Fibroblast of villous mesenchyme (primary cell): Measurements from ENCODE around the gene DOLK. TPM values are rescaled to one million over a fixed set of nuclear protein-coding genes. Genes with fewer than 3 reads are reported as not detected.

ENCODE experiments used
- DNase-seq: peaks from one replicate; pipeline ENCODE4 v3.0.0-alpha.2; 2010; ENCODE audit warnings: low read depth
- H3K4me3 ChIP-seq: 2 replicates; pipeline ENCODE4 v1.5.1; 2011; ENCODE audit warnings: low read depth, mild to moderate bottlenecking, low read length
- total RNA-seq: library from RNA; depleted of rRNA; stranded (reverse); fragments of >200 nt; gene quantifications from 2 replicates; pipeline ENCODE4 v1.2.3, GENCODE V29; 2012
- TF ChIP-seq, protein P1 (sequence below): IDR thresholded peaks from 2 replicates; pipeline ENCODE4 v1.5.1; 2012; ENCODE audit warnings: low read depth, mild to moderate bottlenecking, low read length; ENCODE audit not compliant: insufficient read depth

The DOLK gene
- total RNA-seq, 1 donor = 31.5 TPM

DNA sequence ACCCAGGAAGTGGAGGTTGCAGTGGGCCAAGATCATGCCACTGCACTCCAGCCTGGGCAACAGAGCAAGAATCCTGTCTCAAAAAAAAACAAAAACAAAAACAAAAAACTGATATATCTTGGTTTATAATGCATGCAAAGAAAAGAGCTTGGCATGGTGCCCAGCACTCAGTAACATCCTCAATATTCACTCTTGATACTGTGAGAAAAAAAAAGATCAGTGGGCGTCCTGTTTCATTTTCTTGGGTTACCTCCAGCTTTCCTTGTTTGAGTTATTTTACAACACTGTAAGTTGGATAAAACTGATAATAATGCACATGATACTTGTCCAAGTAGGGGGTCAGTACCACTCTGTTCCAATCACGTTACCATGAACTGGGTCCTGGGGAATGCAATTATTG lies 18.8 kb downstream of the DOLK start:
- H3K4me3 ChIP-seq = no peak overlapping the region
- DNase-seq = no peak

DNA sequence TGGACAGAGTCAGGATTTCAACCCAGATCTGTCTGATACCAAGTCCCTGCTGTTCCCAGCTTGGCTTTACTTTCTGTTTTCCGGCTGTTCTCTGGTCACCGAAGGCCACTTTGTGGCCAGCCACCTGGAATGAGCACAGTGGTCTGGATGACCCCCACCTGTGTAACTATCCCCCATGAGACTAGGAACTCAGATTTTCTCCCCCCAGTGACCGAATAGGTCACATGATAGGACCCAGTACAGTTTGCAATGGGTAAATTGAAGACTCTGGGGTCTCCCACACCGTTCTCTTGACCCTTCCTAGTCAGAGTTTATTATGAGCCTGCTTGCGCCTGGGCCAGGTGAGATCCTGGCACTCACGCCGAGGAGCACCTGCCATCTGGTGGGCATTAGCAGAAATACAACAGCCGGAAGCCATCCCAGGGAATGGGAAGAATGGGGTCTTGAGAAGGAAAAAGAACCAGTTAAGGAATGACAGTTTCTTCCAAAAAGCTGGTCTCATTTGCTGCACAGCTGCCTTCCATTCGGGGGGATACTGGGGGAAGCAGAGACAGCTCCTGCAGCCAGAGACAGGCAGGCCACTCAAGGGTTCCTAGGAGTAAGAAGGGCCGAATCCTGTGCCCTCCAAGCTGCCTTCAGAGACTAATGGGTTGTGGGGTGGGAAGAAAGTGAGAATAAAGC lies 19.5 kb downstream of the DOLK start:
- peak; percentile 54 for DNase-seq
- TF ChIP-seq, protein P1, sequence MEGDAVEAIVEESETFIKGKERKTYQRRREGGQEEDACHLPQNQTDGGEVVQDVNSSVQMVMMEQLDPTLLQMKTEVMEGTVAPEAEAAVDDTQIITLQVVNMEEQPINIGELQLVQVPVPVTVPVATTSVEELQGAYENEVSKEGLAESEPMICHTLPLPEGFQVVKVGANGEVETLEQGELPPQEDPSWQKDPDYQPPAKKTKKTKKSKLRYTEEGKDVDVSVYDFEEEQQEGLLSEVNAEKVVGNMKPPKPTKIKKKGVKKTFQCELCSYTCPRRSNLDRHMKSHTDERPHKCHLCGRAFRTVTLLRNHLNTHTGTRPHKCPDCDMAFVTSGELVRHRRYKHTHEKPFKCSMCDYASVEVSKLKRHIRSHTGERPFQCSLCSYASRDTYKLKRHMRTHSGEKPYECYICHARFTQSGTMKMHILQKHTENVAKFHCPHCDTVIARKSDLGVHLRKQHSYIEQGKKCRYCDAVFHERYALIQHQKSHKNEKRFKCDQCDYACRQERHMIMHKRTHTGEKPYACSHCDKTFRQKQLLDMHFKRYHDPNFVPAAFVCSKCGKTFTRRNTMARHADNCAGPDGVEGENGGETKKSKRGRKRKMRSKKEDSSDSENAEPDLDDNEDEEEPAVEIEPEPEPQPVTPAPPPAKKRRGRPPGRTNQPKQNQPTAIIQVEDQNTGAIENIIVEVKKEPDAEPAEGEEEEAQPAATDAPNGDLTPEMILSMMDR = peak; percentile 88
- no peak overlapping the region for H3K4me3 ChIP-seq

More for the DNA sequence above, 18.8 kb downstream of the DOLK start:
- TF ChIP-seq, protein P1 = no peak

DNA sequence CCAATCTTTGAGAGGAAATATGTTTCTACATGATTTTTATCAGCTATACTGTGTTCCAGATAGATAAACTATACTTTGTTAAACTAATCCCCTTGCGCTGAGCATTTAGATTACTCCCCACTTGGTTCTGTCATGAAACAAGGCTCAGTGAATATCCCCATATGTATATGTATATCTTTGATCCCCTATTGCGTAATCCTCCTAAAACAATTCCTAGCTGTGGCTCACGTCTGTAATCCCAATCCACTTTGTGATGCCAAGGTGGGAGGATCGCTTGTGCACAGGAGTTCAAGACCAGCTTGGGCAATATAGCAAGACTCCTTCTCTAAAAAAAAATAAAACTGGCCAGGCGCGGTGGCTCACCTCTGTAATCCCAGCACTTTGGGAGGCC lies 23.9 kb downstream of the DOLK start:
- no peak for DNase-seq
- TF ChIP-seq, protein P1 = no peak
- H3K4me3 ChIP-seq = no peak overlapping the region

DNA sequence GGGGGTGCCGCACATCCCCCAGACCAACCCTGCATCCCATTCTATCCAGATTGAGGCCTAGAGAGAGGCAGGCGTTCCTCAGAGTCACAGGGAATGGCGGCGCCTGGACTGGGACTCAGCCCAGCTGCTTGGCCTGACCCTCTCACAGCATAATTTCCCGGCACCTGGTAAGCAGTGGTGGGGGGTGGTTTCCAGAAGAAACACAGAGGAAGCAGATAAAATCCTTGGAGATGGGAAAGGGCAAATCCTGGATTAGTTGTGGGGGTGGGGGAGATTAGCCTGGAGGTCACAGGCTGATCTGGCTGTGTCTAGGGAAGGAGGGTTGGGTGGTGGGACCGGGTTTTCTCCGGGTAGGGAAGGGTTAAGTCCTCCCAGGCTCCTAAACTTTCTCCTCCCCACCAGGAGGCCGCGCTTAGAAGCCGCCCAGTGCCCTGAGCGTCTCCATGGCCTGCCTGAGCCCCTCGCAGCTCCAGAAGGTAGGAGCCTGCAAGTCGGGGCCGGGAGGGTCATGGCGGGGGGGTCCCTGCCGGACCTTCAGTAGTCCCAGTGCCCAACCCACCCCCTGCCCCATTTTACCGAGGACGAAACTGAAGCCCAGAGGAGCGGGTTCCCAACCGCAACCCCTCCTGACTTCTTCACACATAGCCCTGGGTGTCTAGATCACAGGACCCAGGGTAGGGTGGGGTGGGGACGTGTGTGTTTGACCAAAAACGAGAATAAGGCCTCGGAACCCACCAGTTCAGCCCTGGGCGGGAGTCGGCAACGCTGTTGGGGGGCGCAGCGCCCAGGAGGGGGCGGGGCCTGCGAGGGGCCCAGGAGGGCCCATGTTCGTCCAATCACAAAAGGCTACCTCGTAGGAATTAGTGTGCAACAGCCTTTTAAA lies 25.3 kb downstream of the DOLK start:
- TF ChIP-seq, protein P1 = peak; percentile 21
- DNase-seq = peak; percentile 97
- peak overlapping the region; percentile 72 for H3K4me3 ChIP-seq

DNA sequence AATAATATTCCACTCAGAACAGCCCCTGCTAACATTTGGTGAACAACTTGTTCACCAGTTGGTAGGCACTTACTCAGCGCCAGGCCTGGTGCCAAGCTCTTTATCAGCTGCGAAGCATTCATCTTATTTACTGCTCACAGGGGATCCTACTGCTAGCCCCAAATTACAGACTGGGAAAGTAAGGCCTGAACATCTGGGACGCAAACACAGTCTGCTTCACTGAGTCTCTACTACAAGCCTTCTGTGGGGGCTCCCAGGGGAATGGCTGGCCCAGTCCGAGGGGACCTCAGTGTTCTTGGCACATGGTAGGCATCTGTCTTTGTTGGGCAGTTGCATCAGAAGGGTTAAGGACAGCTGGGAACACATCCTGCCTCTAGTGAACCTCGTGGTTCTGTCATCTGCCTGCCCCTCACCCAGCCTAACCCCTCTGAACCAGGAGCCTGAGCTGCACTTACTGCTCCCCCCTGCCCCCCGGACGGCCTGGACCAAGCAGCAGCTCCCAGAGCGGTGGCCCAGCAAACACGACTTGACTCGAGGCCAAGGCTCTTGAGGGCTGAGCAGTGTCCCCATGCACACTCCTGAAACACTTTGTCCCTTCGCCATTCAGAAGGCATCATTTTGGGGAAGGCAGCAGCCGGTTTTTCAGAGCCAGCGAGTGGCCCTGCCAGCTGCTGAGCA lies 26.9 kb downstream of the DOLK start, which contains the start of gene PHYHD1:
PHYHD1 (plus strand) TSS at position 602 of the 678 bp plus-strand sequence. CDS start 1,342 bp downstream, outside the sequence.
- TF ChIP-seq, protein P1 = no peak
- DNase-seq = peak; percentile 81
- peak within 1 kb of the TSS; percentile 72 for H3K4me3 ChIP-seq

DNA sequence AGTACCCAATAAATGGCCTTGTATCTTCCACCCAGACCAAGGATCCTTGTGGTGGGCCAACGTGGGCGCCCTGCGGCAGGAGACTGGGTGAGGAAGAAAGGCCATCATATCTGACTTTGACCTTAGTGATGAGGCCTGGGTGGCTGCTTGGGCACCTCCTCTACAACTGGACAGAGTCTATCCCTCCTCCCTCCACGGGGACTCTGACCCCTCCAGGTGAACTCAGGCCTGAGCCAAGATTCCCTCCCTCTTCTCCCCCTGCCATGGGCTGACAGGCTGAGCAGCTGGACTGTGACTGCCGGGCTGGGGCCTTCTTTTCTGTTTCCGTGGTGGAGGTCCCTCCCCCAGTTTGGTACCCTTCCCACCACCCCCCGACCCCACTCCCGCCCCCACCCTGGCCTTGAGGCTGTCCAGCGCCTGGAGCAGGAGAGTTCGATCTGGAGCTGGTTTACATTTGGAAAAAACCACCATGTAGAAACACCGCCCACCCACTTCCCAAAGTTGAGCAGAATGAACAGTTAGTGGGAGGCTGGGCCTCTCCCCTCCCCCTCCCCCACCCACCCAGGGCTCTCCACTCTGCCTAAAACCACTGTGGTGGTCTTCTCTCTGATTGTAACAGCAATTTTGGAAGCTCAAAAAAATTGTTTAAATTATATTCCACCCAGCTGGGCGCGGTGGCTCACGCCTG lies 27.9 kb downstream of the DOLK start:
- no peak for DNase-seq
- TF ChIP-seq, protein P1 = no peak
- no peak overlapping the region for H3K4me3 ChIP-seq
